Suprapubic skin (tissue), 4 donors: Measurements from ENCODE around the gene PREPL.

Experiments
- CTCF ChIP-seq, 2 donors: fragments of 200-600 bp in 1 of 2; fragments of 450-650 bp in 1 of 2; sonication (generic) in 1 of 2; IDR thresholded peaks; one replicate each; pipeline ENCODE4 v1.5.1; 2016 to 2019; ENCODE audit warnings: antibody characterized with exemption in 2 of 2, mild to moderate bottlenecking in 1 of 2, moderate library complexity in 1 of 2
- EP300 ChIP-seq: sonication (generic); formaldehyde crosslinking; IDR thresholded peaks from one replicate; pipeline ENCODE4 v1.6.1; 2017; ENCODE audit warnings: antibody characterized with exemption
- POLR2A ChIP-seq, 2 donors: fragments of 450-650 bp; IDR thresholded peaks; one replicate each; pipeline ENCODE4 v1.6.1; 2017; ENCODE audit warnings: antibody characterized with exemption in 2 of 2, mild to moderate bottlenecking in 2 of 2, moderate library complexity in 2 of 2
- POLR2AphosphoS5 ChIP-seq, 3 donors: sonication (generic); formaldehyde crosslinking; IDR thresholded peaks; one replicate each; pipeline ENCODE4 v1.6.1; 2017; ENCODE audit warnings: antibody characterized with exemption in 3 of 3

GRCh38 chr2:44354761-44355160, 6.5 kb downstream of the PREPL start:
- TF ChIP-seq CTCF (IDR thresholded peaks at IDR 0.05) (no peak), POLR2AphosphoS5 (IDR thresholded peaks at IDR 0.05) (no peak), POLR2A (IDR thresholded peaks at IDR 0.05) (no peak), EP300 (no peak)
